Measurements from ENCODE around the gene LMBRD1. TPM values are rescaled to one million over a fixed set of nuclear protein-coding genes. Genes with fewer than 3 reads are reported as not detected.

The LMBRD1 gene
- total and polyA plus RNA-seq, 2 of the 4 experiments (the other 2 are of a cell fraction): 3.9 to 8.7 TPM

DNA sequence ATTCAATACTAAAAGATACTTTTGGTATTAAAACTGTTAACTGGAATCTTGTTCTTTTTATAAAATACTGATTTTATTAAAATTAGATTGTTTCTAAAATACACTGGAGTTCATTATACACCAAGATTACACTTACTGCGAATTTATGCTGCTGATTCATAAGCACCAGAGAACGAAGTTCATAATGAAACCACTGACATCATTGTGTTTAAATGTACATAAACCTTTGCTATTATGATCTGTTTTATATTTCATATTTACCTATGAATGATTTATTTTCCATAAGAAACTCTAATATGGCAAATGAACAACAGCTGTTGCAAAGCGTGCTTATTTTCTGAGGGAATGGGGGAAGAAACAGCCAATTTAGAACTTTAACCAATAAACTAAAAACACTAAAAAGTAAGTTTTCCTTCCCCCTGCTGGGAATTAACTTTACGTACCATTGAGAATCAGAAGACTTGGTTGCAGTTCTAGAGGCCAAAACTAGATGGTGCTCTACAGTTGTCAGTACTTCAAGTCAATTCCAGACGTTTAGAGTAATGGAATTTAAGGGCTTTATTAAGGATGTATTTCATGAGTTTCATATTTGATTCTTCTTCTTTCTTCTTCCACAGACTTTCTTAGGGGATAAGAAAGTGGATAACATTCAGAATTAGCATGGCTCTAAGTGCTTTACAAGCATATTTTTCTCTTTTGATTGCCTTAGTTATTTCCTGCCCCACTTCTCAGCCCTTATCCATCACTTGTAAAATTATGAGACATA lies 38.8 kb upstream of the LMBRD1 start:
- Histone ChIP-seq H2BK120ac (ENCODE audit: low read depth, low read length) (no peak overlapping the region), H3K9ac (ENCODE audit: low read depth, low read length) (no peak overlapping the region), H3K56ac (ENCODE audit: extremely low read depth, insufficient read depth, low read length) (no peak overlapping the region), H3K79me1 (ENCODE audit: low read depth in 1 of 2, low read length in 2 of 2) (no peaks in the 10 kb centered on the region), H3K9me3 (ENCODE audit: control insufficient read depth, insufficient read depth, low read length) (no peaks in the 10 kb centered on the region), H3K27ac (ENCODE audit: insufficient read depth, low read length) (no peak overlapping the region), H2AFZ (replicated peaks; ENCODE audit: low read length, poor library complexity) (no peak overlapping the region), H4K20me1 (ENCODE audit: insufficient read depth, low read length) (no peaks in the 10 kb centered on the region), H4K91ac (ENCODE audit: insufficient read depth, low read depth, low read length) (no peak overlapping the region), H4K5ac (ENCODE audit: low read depth, low read length) (no peak overlapping the region), H3K18ac (ENCODE audit: low read depth, low read length) (no peak overlapping the region), H3K4ac (ENCODE audit: low read depth, low read length) (no peak overlapping the region), H3K4me3 (ENCODE audit: insufficient read depth, low read depth, low read length) (no peak overlapping the region), H3K9me1 (ENCODE audit: insufficient read depth, low read length) (no peaks in the 10 kb centered on the region), H2BK20ac (ENCODE audit: low read depth, low read length) (no peak overlapping the region), H2AK9ac (replicated peaks; ENCODE audit: low read depth, low read length, poor library complexity) (no peak overlapping the region), H2AK5ac (ENCODE audit: low read depth, low read length) (no peak overlapping the region), H3K27me3 (ENCODE audit: control insufficient read depth, insufficient read depth, low read length) (no peaks in the 10 kb centered on the region; the same call in 1 of the 2 replicates), H3K36me3 (ENCODE audit: control insufficient read depth, insufficient read depth, low read length) (no peaks in the 10 kb centered on the region), H2BK15ac (ENCODE audit: low read depth, low read length) (no peak overlapping the region), H3K4me2 (ENCODE audit: low read depth, low read length) (0 out of 2 replicates have a peak overlapping the region, but pooled peaks have one; percentile 47), H3K4me1 (ENCODE audit: control insufficient read depth, insufficient read depth, low read length) (no peaks in the 10 kb centered on the region), H2BK5ac (ENCODE audit: low read depth, low read length, poor library complexity, severe bottlenecking) (no peak overlapping the region), H3K14ac (replicated peaks; ENCODE audit: low read depth, low read length) (no peak overlapping the region), H4K8ac (ENCODE audit: low read depth in 2 of 2, low read length in 2 of 2) (no peak overlapping the region), H3K23ac (ENCODE audit: low read depth, low read length) (no peak overlapping the region)
- ChIA-PET POLR2A (ENCODE audit: unreplicated experiment) (no interaction called here), CTCF (interaction anchor here (1.2 kb wide), 1 partner anchor 268 kb away, joined by 3 read pairs; no protein-coding TSS in a partner anchor)
- WGBS, 2 experiments (ENCODE audit: extremely low coverage in 2 of 2, insufficient read length in 1 of 2): no CpG with 5 or more reads among the region's 5 CpGs
- no peak for TF ChIP-seq POLR2A (IDR thresholded peaks at IDR 0.05; ENCODE audit: low read depth, low read length)
- TF ChIP-seq MAZ (IDR thresholded peaks at IDR 0.05; ENCODE audit: borderline replicate concordance, low read depth, low read length): no peak
- TF ChIP-seq ELK1 (IDR thresholded peaks at IDR 0.05; ENCODE audit: borderline replicate concordance, low read depth, low read length): no peak
- TF ChIP-seq MXI1 (IDR thresholded peaks at IDR 0.05; ENCODE audit: borderline replicate concordance, low read depth, low read length): no peak
- TF ChIP-seq CTCF (conservative IDR thresholded peaks at IDR 0.05; ENCODE audit: low read depth, low read length): peak; percentile 71
- no peak for TF ChIP-seq MAFK (IDR thresholded peaks at IDR 0.05; ENCODE audit: low read depth, low read length)
- peak; percentile 50 for TF ChIP-seq SMC3 (IDR thresholded peaks at IDR 0.05; ENCODE audit: low read depth, low read length)
- TF ChIP-seq CHD1 (IDR thresholded peaks at IDR 0.05; ENCODE audit: low read depth, low read length): no peak
- no peak for TF ChIP-seq CEBPB (IDR thresholded peaks at IDR 0.05; ENCODE audit: low read depth, low read length)
- peak; percentile 49 for TF ChIP-seq RAD21 (IDR thresholded peaks at IDR 0.05; ENCODE audit: low read length)
- TF ChIP-seq, protein P1, sequence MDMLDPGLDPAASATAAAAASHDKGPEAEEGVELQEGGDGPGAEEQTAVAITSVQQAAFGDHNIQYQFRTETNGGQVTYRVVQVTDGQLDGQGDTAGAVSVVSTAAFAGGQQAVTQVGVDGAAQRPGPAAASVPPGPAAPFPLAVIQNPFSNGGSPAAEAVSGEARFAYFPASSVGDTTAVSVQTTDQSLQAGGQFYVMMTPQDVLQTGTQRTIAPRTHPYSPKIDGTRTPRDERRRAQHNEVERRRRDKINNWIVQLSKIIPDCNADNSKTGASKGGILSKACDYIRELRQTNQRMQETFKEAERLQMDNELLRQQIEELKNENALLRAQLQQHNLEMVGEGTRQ (IDR thresholded peaks at IDR 0.05; ENCODE audit: low read depth, low read length): no peak
- ATAC-seq (ENCODE audit: low read depth) (peak; percentile 91), DNase-seq (peak; percentile 76)
- dilution Hi-C loops (cut with HindIII; ENCODE audit: low sequenced_read_pairs, unreplicated experiment): no loop called here
- BruUV-seq (replicated peaks): no TSS peak
- in situ Hi-C loops (cut with MboI; ENCODE audit: low sequenced_read_pairs): loop anchor here (25.0 kb wide), 1 partner anchor 277 kb away; no protein-coding TSS in a partner anchor
- intact Hi-C loops (cut with micrococcal nuclease): loop anchor here (1.0 to 5.0 kb wide), 2 partner anchors 273 to 332 kb away; no protein-coding TSS in a partner anchor
